GM19468 (cell line): ENCODE measurements around the gene POLR1C.
"Not testable (repeated sequence)": the region's sequence is repeated elsewhere in the genome, so short reads cannot be mapped to it uniquely, and the experiment has no call there.

Source experiments
- ATAC-seq: cut with Tn5 transposase; IDR thresholded peaks from one replicate; pipeline ENCODE4 v1.9.1; 2021; ENCODE audit warnings: mild to moderate bottlenecking, moderate library complexity, moderate number of reproducible peaks; ENCODE audit not compliant: unreplicated experiment; ENCODE audit errors: extremely low read depth

Gene POLR1C

GRCh38 chr6:43508481-43509141 is 8.3 kb upstream of the POLR1C start:
- ATAC-seq, result no peak

DNA sequence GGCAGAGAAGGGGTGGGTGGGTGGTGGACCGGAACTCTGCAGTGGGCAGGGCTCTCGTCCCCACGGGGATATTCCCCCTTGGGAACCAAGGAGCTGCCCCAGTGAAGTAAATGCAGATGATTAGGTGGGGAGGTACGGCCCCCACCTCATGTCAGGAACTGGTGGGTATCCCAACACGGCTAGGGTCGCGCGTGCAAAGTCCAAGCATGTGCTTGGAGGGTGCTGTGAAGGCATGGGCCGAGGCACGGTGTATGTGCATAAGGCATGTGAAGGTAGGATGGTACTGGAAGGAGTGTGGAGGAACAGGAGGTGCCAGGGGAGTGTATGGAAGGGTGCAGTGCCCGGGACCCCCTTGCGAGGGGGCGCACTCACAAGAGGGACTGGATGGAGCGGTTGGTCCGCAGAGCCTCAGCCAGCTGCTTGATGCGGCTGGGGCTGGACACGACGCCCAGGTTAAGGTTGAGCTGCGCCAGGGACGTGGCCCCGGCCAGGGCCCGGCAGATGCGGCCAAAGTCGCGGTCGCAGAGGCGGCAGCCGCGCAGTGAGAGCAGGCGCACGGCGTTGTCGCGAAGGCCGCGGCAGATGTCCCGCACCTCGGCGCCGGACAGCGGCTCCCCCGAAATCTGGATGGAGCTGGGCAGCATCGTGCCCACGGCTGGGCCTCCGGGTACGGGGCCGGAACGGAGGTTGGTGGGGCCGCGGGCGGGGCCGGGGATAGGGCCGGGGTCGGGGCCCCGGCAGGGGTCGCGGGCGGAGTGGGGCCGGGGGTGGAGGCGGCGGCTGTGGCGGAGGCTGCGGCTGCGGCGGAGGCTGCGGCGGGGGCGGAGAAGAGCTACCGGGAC is 7.5 kb upstream of the POLR1C start:
- ATAC-seq, result no peak

DNA sequence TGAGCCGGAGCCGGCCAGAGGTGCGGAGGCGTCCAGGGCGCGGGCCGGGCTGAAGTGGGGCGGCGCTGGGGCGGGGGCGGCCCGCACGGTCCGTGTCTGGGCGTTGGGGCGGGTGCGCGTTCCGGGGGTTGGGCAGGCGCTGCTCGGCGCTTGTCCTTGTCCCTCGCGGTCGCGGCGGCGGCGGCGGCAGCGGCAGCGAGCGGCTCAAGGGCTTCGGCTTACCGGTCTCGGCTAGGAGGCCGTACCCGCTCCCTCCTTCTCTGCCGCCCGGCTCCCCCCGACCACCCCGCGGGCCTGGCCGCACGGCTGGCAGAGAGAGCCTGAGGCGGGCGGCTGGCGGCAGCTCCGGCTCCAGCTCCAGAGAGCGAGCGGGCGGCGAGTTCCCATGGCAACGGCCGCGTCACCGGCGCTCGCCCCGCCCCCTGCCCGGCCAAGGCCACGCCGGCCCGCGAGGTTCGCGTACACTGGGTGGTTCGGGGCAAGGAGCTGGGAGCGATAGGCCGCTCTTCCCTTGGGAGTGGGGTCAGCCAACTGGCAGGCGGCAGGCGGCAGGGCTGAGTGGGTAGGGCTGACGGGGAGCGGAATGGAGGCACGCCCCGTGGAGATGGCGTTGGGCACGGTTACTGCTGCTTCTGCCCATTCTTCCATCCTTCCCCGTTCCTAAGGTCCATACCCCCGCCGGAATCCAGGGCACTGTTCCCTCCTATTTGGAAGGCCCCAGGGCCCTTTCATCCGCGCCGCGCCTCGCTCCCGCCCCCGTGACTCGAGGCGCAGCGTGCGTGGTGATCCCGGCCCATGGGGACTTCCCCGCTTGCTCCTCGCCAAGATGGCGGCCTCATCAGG is 6.7 kb upstream of the POLR1C start, which contains the start of gene LRRC73:
Gene LRRC73, minus strand, starts transcription at position 363 of the 843 bp plus-strand sequence. CDS start 561 bp downstream, outside the sequence.
- no peak for ATAC-seq

GRCh38 chr6:43510827-43511163 is 6.1 kb upstream of the POLR1C start:
- ATAC-seq, result no peak

GRCh38 chr6:43511824-43512415 is 5.0 kb upstream of the POLR1C start:
- ATAC-seq, result no peak

- no peak for ATAC-seq
Measured at GRCh38 chr6:43515808-43516207, 1.1 kb upstream of the POLR1C start.

GRCh38 chr6:43516367-43516696 is 557 bp upstream of the POLR1C start:
- ATAC-seq, result no peak

DNA sequence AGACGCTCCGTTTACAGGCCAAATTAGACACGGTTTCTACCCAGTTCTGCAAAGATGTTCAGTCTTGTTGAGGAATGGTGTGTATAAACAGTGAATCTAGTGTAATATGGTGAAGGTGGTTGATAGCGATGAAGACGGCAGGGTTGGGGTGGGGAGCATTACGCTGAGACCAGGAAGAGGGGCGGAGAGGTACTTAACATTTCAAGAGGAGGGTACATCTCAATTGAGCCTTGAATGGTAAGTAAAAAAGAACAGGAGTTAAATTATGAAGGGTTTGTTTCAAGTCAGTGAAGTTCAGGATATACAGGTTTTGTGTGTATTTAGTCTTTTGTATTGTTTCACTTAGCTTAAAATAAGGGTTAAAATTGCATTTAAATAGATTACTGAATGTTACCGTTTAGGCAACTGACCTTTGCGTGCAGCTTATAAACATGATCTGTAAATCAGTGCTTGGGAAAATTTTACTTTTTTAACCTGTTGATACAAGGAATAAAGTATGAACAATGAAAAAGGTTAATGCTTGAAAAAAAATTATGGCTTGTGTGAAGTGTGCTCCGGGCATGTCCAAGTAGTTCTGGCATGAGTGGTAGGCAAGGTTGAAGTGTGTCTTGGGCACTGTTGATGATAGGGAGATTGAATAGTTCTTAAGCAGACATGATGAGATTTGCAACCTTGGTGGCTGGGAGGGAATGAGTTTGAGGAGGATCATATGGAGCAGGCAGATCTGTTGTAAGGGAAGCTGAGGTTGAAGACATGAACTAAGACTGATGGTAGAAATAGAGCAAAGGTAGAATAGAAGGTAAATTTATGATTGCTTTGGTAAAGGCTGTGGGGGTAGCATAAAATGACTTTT is 842 bp downstream of the POLR1C start:
- ATAC-seq, result no peak

DNA sequence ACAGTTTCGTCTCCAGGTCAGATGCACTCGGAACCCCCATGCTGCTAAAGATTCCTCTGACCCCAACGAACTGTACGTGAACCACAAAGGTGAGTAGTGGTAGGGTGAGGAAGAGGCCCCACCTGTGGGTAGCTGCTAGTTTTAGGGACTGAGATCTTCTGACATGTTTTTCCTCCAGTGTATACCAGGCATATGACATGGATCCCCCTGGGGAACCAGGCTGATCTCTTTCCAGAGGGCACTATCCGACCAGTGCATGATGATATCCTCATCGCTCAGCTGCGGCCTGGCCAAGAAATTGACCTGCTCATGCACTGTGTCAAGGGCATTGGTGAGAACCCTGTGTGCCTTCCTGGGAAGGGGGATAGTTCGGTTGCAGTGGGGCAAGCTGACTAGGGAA is 3.2 kb downstream of the POLR1C start:
- ATAC-seq, result no peak

DNA sequence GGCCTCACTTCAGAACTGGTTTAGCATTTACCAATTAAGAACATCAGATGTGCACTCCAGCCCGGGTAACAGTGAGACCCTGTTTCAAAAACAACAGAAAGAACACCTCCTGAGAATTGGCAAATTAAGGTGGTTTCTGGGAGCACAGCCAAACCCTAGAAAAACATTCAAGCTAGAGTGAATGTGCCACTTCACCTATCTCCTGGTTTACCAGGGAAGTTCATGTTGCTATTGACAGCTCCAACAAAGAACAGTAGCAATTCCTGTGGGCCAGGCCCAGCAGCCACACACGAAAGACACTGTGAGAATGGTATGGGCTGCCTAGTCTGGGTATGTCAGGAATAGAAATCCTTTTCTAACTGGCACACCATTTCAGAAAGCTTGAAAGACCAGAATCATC is 4.9 kb downstream of the POLR1C start:
- no peak for ATAC-seq

DNA sequence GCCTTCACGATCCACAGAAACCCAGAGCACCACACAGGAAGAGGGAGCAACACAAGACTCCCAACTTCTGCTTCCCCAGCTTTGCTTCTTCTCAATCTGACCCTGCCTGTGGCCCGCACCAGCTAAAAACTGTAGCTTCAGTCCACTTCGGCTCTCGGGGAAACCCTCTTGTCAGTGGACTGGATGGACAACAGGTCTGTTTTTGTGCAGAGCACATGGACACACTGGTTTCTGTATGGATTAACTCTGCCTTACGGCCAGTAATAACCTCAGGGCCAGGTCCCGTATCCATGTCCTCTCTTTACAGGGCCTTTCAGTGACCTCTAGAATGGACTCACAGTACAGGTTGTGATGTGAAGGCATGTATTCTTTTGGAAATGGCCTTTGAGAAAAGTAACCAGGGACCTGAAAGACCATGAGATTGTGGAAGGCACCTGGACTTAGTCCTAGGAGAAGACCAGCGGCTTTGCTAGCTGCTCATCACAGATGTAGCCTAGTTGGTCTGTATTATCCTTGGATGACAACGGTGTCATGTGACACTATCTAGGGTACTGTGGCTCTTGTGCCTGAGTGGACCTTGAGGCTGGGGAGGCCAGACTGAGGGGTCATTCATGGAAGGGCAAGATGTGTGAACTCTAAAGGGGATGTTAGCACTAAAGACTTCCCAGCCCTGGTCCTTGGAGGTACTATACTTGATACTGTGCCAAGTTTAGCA is 5.8 kb downstream of the POLR1C start:
- no peak for ATAC-seq

GRCh38 chr6:43523284-43523683 is 6.4 kb downstream of the POLR1C start:
- no peak for ATAC-seq

DNA sequence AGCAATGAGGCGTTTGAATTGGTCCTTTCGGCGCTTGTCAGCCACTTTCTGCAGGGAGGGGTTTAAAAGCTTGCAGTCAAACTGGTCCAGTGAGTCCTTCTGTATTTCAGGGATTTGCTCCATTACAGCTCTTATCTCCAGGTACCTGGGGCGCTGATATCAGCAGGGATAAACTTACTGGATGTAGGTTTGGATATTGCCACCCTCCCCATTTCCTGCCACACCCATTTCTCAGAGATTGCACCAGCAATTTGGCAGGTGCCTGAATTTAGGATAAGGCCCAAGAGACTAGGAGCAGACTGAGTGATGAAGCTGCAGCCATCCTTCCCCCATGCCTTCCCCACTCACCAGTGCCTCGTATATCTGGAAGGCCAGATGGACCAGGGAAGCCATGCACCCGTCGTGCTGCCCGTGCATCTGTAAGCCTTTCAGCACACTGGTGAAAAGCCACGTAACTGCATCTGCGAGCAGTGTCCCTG is 7.6 kb downstream of the POLR1C start:
- no peak for ATAC-seq

GRCh38 chr6:43532201-43532600 is 15.3 kb downstream of the POLR1C start:
- ATAC-seq, result no peak

DNA sequence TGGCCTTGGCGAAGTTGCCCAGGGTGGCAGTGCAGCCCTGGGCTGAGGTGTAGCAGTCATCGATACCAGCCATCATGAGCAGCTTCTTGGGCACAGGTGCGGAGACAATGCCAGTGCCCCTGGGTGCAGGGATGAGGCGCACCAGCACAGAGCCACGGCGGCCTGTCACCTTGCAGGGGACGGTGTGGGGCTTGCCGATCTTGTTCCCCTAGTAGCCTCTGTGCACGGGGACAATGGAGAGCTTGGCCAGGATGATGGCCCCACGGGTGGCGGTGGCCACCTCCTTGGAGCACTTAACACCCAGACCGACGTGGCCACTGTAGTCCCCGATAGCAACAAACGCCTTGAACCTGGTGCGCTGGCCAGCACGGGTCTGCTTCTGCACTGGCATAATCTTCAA is 22.1 kb downstream of the POLR1C start:
- not testable (repeated sequence) for ATAC-seq

DNA sequence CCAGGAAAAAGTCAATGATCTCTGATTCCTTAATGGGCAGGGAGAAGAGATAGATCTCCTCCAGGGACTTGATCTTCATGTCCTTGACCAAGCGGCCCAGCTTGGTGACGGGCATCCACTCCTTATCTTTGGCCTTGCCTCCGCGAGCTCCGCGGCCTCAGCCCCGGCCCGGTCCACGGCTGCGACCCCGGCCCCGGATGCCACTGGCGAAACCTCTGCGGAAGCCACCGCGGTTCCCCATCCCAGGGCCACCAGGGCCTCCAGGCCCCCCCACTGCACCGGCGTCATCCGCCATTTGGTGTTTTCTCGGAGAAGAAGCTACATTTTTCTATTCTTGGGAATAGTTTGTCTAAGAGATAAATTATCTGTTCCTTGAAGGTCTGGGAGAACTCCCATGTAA is 22.5 kb downstream of the POLR1C start:
- not testable (repeated sequence) for ATAC-seq

- no peak for ATAC-seq
Measured at GRCh38 chr6:43540507-43540906, 23.6 kb downstream of the POLR1C start.

DNA sequence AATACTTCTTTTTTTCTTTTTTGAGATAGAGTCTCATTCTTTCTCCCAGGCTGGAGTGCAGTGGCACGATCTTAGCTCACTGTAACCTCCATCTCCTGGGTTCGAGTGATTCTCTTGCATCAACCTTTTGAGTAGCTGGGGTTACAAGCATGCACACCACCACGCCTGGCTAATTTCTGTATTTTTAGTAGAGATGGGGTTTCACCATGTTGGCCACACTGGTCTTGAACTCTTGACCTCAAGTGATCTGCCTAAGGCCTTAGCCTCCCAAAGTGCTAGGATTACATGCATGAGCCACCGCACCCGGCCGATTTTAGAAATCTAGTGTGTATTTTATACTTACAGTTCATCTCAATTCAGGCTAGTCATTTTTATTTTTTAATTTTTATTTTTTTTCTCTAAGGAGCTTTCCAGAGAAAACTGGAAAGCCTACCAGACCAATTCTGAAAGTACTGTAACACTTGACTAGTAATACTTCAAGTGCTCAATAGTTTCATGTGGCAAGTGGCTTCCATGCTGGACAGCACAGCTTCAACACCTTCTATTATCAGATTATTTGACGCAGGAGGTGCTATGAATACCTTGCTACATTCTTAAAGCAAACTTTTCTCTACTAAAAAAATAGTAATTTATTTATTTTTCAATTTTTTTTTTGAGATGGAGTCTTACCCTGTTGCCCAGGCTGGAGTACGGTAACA is 25.0 kb downstream of the POLR1C start:
- ATAC-seq, result no peak
